COLO829 (cell line): Measurements from ENCODE around the gene AMOTL2.

Experiments used
- DNase-seq: peaks from one replicate; pipeline ENCODE4 v3.0.0; 2012; ENCODE audit warnings: low spot score

The AMOTL2 gene

GRCh38 chr3:134374105-134374790 is at the start of gene AMOTL2:
TSS of gene AMOTL2 (minus strand) at chr3:134374447. CDS start at chr3:134371433, 3,014 bp downstream.
- DNase-seq, result peak; percentile 95

GRCh38 chr3:134423153-134423552 is 48.9 kb upstream of the AMOTL2 start:
- no peak for DNase-seq

GRCh38 chr3:134419960-134420321 is 45.7 kb upstream of the AMOTL2 start:
- DNase-seq, result no peak

- DNase-seq, result no peak
Measured at GRCh38 chr3:134419214-134419959, 45.1 kb upstream of the AMOTL2 start.

- no peak for DNase-seq
Measured at GRCh38 chr3:134409041-134409440, 34.8 kb upstream of the AMOTL2 start.

GRCh38 chr3:134407239-134407625 is 33.0 kb upstream of the AMOTL2 start:
- DNase-seq, result no peak

- DNase-seq, result no peak
Measured at GRCh38 chr3:134406331-134407238, 32.3 kb upstream of the AMOTL2 start.

- DNase-seq, result no peak
Measured at GRCh38 chr3:134404366-134404885, 30.2 kb upstream of the AMOTL2 start.

GRCh38 chr3:134397755-134398154 is 23.5 kb upstream of the AMOTL2 start:
- no peak for DNase-seq

- DNase-seq, result no peak
Measured at GRCh38 chr3:134395103-134395502, 20.9 kb upstream of the AMOTL2 start.

- no peak for DNase-seq
Measured at GRCh38 chr3:134394380-134394779, 20.1 kb upstream of the AMOTL2 start.

- no peak for DNase-seq
Measured at GRCh38 chr3:134393074-134393473, 18.8 kb upstream of the AMOTL2 start.

- DNase-seq, result no peak
Measured at GRCh38 chr3:134392336-134392983, 18.2 kb upstream of the AMOTL2 start.

- no peak for DNase-seq
Measured at GRCh38 chr3:134389865-134390264, 15.6 kb upstream of the AMOTL2 start.

- DNase-seq, result no peak
Measured at GRCh38 chr3:134388788-134389485, 14.7 kb upstream of the AMOTL2 start.

GRCh38 chr3:134388292-134388691 is 14.0 kb upstream of the AMOTL2 start:
- DNase-seq, result no peak

- DNase-seq, result no peak
Measured at GRCh38 chr3:134387293-134387692, 13.0 kb upstream of the AMOTL2 start.

- no peak for DNase-seq
Measured at GRCh38 chr3:134384963-134385362, 10.7 kb upstream of the AMOTL2 start.

GRCh38 chr3:134381831-134382442 is 7.7 kb upstream of the AMOTL2 start:
- no peak for DNase-seq

- DNase-seq, result no peak
Measured at GRCh38 chr3:134381076-134381475, 6.8 kb upstream of the AMOTL2 start.

- DNase-seq, result no peak
Measured at GRCh38 chr3:134380249-134380648, 6.0 kb upstream of the AMOTL2 start.
